ENCODE results near the gene RNF113B.

RNF113B gene

DNA sequence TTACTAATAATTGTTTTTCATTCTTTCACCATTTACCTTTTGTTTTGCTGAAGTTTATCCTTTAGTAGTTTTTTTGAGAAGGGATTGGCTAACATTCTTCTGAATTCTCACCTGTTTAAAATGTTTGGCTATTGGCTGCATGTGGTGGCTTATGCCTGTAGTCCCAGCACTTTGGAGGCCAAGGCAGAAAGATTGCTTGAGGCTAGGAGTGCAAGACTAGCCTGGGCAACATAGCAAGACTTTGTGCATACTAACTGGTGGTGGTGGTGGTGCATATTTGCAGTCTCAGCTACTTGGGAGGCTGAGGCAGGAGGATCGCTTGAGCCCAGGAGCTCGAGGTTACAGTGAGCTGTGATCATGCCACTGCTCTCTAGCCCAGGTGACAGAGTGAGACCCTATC is 27.5 kb upstream of the RNF113B start:
- no peaks in the 10 kb centered on the region for H3F3A ChIP-seq (ENCODE audit: insufficient read depth, low read length)
- H3K9ac ChIP-seq (ENCODE audit: low read length) = no peak overlapping the region
- H3K27ac ChIP-seq (ENCODE audit: low read depth, low read length, poor library complexity, severe bottlenecking) = no peak overlapping the region
- H3K27me3 ChIP-seq (ENCODE audit: insufficient read depth, low read length) = no peaks in the 10 kb centered on the region; the same call in 1 of the 2 replicates
- no peaks in the 10 kb centered on the region for H4K20me1 ChIP-seq (ENCODE audit: insufficient read depth, low read length)
- TF ChIP-seq EZH2 (IDR thresholded peaks at IDR 0.05; ENCODE audit: borderline replicate concordance, low read length) (no peak), CTCF (IDR thresholded peaks at IDR 0.05; ENCODE audit: low read length) (no peak)
- H3K4me1 ChIP-seq (ENCODE audit: insufficient read depth, low read length, severe bottlenecking) = no peaks in the 10 kb centered on the region
- no peak overlapping the region for H3K4me2 ChIP-seq (ENCODE audit: low read length)
- H3K9me3 ChIP-seq (ENCODE audit: low read length) = no peaks in the 10 kb centered on the region
- no peaks in the 10 kb centered on the region for H3K79me2 ChIP-seq (ENCODE audit: insufficient read depth, low read length)
- H3K36me3 ChIP-seq (ENCODE audit: insufficient read depth, low read length) = no peaks in the 10 kb centered on the region
- H3K9me2 ChIP-seq (ENCODE audit: low read depth, low read length) = no peaks in the 10 kb centered on the region
- H3K4me3 ChIP-seq (ENCODE audit: low read depth, low read length, poor library complexity, severe bottlenecking) = no peak overlapping the region
- no peak overlapping the region for H2AFZ ChIP-seq (ENCODE audit: low read length)

DNA sequence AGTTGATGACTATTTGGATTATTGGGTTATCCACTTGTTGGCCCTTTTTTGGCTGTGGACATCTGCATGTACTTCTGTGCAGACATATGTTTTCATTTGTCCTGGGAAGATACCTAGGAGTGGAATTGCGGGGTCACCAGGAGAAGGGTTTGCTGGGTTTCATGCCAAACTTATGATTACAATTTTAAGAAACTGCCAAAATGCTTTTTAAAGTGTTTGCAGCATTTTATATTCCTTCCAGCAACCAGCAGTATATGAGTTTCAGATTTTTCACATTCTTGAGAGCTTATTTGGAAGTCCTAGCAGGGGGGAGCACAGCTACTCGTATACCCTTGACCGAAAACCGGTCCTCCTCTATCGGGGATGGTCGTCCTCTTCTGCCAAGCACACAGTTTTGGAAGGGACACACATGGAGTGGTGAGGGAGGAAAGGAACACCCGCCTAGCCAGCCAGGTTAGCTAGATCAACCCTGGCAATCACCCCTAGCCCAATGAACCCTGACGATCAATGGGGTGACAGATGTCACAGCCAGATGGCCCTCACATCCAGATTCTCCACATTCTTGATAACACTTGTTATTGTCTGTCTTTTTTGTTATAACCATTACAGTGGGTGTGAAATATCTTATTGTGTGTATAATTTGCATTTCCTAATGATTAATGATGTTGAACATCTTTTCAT is 26.7 kb upstream of the RNF113B start:
- Histone ChIP-seq H3K79me2 (ENCODE audit: insufficient read depth, low read length) (no peaks in the 10 kb centered on the region), H3K9ac (ENCODE audit: low read length) (no peak overlapping the region), H3K27ac (ENCODE audit: low read depth, low read length, poor library complexity, severe bottlenecking) (no peak overlapping the region), H3K27me3 (ENCODE audit: insufficient read depth, low read length) (no peaks in the 10 kb centered on the region; the same call in 1 of the 2 replicates), H3K4me1 (ENCODE audit: insufficient read depth, low read length, severe bottlenecking) (no peaks in the 10 kb centered on the region), H3F3A (ENCODE audit: insufficient read depth, low read length) (no peaks in the 10 kb centered on the region), H2AFZ (ENCODE audit: low read length) (no peak overlapping the region), H3K9me3 (ENCODE audit: low read length) (no peaks in the 10 kb centered on the region), H3K4me2 (ENCODE audit: low read length) (no peak overlapping the region), H3K4me3 (ENCODE audit: low read depth, low read length, poor library complexity, severe bottlenecking) (no peak overlapping the region), H3K36me3 (ENCODE audit: insufficient read depth, low read length) (no peaks in the 10 kb centered on the region), H3K9me2 (ENCODE audit: low read depth, low read length) (no peaks in the 10 kb centered on the region), H4K20me1 (ENCODE audit: insufficient read depth, low read length) (no peaks in the 10 kb centered on the region)
- no peak for TF ChIP-seq CTCF (IDR thresholded peaks at IDR 0.05; ENCODE audit: low read length)
- no peak for TF ChIP-seq EZH2 (IDR thresholded peaks at IDR 0.05; ENCODE audit: borderline replicate concordance, low read length)

DNA sequence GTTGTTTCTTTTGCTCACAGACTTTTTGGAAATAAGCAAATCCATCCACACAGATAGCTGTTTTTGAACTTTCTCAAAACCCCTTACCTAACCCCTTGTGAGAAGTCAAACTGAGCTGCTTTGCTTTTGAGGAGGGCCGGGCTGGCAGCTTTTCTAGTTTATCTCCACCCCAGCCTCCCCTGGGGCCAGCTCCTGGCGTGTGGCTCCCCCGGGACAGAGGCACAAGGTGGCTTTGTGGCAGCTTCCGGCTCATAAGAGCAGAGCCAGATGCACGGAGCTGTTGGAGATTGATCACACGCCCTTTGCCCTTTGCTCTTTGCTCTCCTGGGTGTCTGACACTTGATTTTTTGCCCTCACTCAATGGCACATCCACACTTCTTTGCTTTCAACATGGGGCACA is 24.9 kb upstream of the RNF113B start:
- Histone ChIP-seq H3K9me2 (ENCODE audit: low read depth, low read length) (no peaks in the 10 kb centered on the region), H4K20me1 (ENCODE audit: insufficient read depth, low read length) (no peaks in the 10 kb centered on the region), H3K4me3 (ENCODE audit: low read depth, low read length, poor library complexity, severe bottlenecking) (no peak overlapping the region), H3K27me3 (ENCODE audit: insufficient read depth, low read length) (no peaks in the 10 kb centered on the region; the same call in 1 of the 2 replicates), H3F3A (ENCODE audit: insufficient read depth, low read length) (no peaks in the 10 kb centered on the region), H3K9me3 (ENCODE audit: low read length) (no peaks in the 10 kb centered on the region), H3K4me2 (ENCODE audit: low read length) (no peak overlapping the region), H3K27ac (ENCODE audit: low read depth, low read length, poor library complexity, severe bottlenecking) (no peak overlapping the region), H3K9ac (ENCODE audit: low read length) (no peak overlapping the region), H3K79me2 (ENCODE audit: insufficient read depth, low read length) (no peaks in the 10 kb centered on the region), H2AFZ (ENCODE audit: low read length) (no peak overlapping the region), H3K36me3 (ENCODE audit: insufficient read depth, low read length) (no peaks in the 10 kb centered on the region), H3K4me1 (ENCODE audit: insufficient read depth, low read length, severe bottlenecking) (no peaks in the 10 kb centered on the region)
- TF ChIP-seq EZH2 (IDR thresholded peaks at IDR 0.05; ENCODE audit: borderline replicate concordance, low read length) = no peak
- no peak for TF ChIP-seq CTCF (IDR thresholded peaks at IDR 0.05; ENCODE audit: low read length)
